Suprapubic skin (tissue), 4 donors: Measurements from ENCODE around the gene PRKAG2.

Source experiments
- POLR2A ChIP-seq, 2 donors: fragments of 450-650 bp; IDR thresholded peaks; one replicate each; pipeline ENCODE4 v1.6.1; 2017; ENCODE audit warnings: antibody characterized with exemption in 2 of 2, mild to moderate bottlenecking in 2 of 2, moderate library complexity in 2 of 2
- POLR2AphosphoS5 ChIP-seq, 3 donors: sonication (generic); formaldehyde crosslinking; IDR thresholded peaks; one replicate each; pipeline ENCODE4 v1.6.1; 2017; ENCODE audit warnings: antibody characterized with exemption in 3 of 3

DNA sequence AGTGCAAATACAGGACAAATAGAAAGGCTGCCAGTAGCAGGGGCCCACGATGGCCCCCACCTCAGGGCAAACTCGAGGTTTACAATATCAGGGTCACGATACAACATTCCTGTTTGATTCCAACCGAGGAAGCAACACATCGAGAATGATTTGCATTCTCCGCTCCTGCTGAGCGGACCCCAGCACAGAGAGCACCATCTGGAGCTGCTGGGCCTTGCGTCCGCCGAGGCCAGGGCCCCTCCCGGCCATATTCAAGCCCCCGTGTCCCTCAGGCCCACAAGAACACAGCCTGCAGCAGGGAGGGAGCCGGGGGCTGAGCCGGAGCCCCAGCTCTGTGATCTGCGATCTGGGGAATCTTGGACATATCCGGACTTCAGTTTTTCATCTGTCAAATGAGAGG lies 84.3 kb downstream of the PRKAG2 start:
- TF ChIP-seq POLR2AphosphoS5 (IDR thresholded peaks at IDR 0.05): no peak
- no peak for TF ChIP-seq POLR2A (IDR thresholded peaks at IDR 0.05)
